HG03108 (cell line): ENCODE results near the gene NMRK2.
"Not testable (repeated sequence)": the region's sequence is repeated elsewhere in the genome, so short reads cannot be mapped to it uniquely, and the experiment has no call there.

Experiments used
- ATAC-seq: cut with Tn5 transposase; IDR thresholded peaks from one replicate; pipeline ENCODE4 v1.9.1; 2021; ENCODE audit warnings: moderate library complexity; ENCODE audit not compliant: unreplicated experiment

Gene NMRK2

GRCh38 chr19:3932931-3933810 lies at the start of gene NMRK2:
Gene NMRK2 (plus strand): TSS chr19:3933069. CDS start chr19:3933672, 603 bp downstream.
- ATAC-seq: no peak

GRCh38 chr19:3890591-3890990 lies 42.3 kb upstream of the NMRK2 start:
- ATAC-seq: no peak

GRCh38 chr19:3893509-3894179 lies 39.2 kb upstream of the NMRK2 start:
- no peak for ATAC-seq

GRCh38 chr19:3894959-3895358 lies 37.9 kb upstream of the NMRK2 start:
- not testable (repeated sequence) for ATAC-seq

GRCh38 chr19:3895788-3896187 lies 37.1 kb upstream of the NMRK2 start:
- no peak for ATAC-seq

GRCh38 chr19:3897936-3898335 lies 34.9 kb upstream of the NMRK2 start:
- no peak for ATAC-seq

- no peak for ATAC-seq
These were observed 34.4 kb upstream of the NMRK2 start for GRCh38 chr19:3898426-3898825.

GRCh38 chr19:3899531-3900294 lies 33.2 kb upstream of the NMRK2 start:
- ATAC-seq: no peak

- no peak for ATAC-seq
These were observed 30.4 kb upstream of the NMRK2 start for GRCh38 chr19:3902317-3902973.

GRCh38 chr19:3904233-3904632 lies 28.6 kb upstream of the NMRK2 start:
- ATAC-seq: no peak

- ATAC-seq: no peak
These were observed 25.1 kb upstream of the NMRK2 start for GRCh38 chr19:3907626-3908265.

GRCh38 chr19:3908266-3909054 lies 24.4 kb upstream of the NMRK2 start:
- ATAC-seq: no peak

GRCh38 chr19:3910105-3910504 lies 22.8 kb upstream of the NMRK2 start:
- no peak for ATAC-seq

- ATAC-seq: no peak
These were observed 18.7 kb upstream of the NMRK2 start for GRCh38 chr19:3914199-3914598.

GRCh38 chr19:3916033-3916432 lies 16.8 kb upstream of the NMRK2 start:
- ATAC-seq: no peak

- ATAC-seq: no peak
These were observed 13.1 kb upstream of the NMRK2 start for GRCh38 chr19:3919793-3920192.

- ATAC-seq: no peak
These were observed 9.6 kb upstream of the NMRK2 start for GRCh38 chr19:3923096-3923758.

- ATAC-seq: no peak
These were observed 9.0 kb upstream of the NMRK2 start for GRCh38 chr19:3923912-3924311.

GRCh38 chr19:3931041-3931440 lies 1.8 kb upstream of the NMRK2 start:
- ATAC-seq: no peak
